GM12892 (cell line): ENCODE data around the gene TSEN34.
"Not testable (repeated sequence)": the region's sequence is repeated elsewhere in the genome, so short reads cannot be mapped to it uniquely, and the experiment has no call there.

ENCODE experiments used
- DNase-seq: peaks from one replicate; pipeline ENCODE4 v3.0.0; 2011; ENCODE audit not compliant: insufficient read length
- FAIRE-seq: peaks from 2 replicates; lab custom pipeline; 2011; peaks lifted over from hg19 to GRCh38; lab: Jason Lieb, UNC

TSEN34 gene

DNA sequence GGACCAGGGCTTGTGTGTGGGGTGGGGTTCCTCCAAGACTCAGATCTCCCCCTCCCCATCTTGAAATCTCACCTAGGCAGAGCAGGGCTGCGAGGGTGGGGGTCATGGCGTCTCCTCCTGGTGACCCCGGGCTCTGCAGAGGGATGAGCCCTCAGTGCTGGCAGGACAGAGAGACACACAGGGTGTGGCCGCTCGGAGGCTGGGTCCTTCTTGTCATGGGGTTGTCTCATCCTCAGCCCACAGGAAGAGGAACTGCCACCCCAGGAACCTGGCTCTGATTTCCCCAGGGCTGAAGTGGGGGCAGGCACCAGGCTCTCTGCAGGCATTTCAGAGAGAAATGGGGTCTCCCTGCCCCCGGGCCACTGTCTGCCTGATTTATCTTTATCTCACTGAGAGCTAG lies 51.5 kb downstream of the TSEN34 start, which contains the start of gene LILRA6:
Gene LILRA6 (minus strand): TSS at position 145 of the 400 bp plus-strand sequence.
- not testable (repeated sequence) for FAIRE-seq, DNase-seq

DNA sequence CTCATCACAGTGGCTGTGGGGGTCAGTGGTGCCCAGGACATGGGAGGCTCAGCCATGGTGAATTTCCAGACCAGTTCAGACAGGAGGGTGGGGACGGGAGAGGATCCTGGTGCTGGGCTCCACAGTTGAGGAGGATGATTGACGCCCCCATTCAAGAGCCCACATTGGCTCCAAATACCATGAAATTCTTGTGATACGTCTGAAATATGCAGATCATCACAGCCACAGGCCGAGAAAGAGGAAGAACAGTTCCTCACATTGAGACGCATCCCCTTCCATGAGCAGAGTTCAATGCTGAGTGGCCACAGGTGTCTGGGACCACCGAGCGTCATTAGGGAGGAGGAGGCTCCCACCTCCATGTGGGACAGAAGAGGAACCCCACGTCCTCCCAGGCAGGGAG lies 52.7 kb downstream of the TSEN34 start:
- DNase-seq, FAIRE-seq: not testable (repeated sequence)
